Stimulated activated naive CD8-positive, alpha-beta T cell treated with anti-CD3 and anti-CD28 coated beads, Interleukin-15, Interleukin-2, amounts not matched to agents 100 U/mL and 50 U/mL, for 24 hours (primary cell): Measurements from ENCODE around the gene EHBP1.
A peak's percentile ranks its signal among the peaks of the same experiment; 100 is the strongest.

ENCODE experiments used
- ATAC-seq: fragments of 150-1000 bp; cut with Tn5 transposase; one replicate; pipeline ENCODE4 v1.10.0; 2021
- DNase-seq: peaks from one replicate; pipeline ENCODE4 v3.0.0; 2021

The EHBP1 gene

DNA sequence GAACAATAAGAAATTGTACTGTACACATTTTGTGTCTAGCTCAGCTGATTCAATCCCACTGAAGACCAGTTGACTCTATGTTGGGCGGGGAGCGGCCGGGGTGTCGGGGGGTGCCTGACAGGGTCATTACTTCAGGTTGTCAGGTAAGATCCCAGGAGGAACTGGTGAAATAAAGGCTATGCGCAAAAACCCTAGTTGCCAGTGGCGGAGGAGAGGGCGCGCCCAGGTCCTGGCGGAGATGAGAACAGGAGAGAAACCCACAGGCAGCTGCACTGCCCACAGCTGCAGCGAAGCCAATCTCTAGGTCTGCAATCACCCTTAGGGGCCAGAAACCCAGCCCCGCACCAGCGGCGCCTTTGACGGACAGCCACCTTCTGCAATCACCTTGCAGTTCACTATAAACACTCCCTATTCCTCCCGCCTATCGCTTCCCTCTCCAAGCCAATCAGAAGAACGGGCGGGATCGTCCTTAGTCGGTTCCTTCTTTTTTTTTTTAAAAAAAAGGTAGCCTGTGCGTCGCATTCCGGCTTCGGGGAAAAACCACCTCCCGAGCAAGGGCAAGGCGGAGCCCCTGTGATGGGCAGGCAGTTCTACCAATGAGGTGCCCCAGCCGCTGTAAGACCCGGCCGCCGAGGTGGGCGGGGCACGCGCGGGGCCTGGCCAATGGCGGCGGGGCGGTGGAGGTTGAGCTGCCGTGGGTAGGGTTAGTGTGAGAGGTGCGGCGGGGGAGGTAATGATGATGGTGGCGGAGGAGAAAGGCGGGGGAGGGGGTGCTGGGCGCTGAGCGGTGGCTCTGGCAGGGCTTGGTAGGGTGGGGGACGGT, at the start of gene EHBP1:
Gene EHBP1, plus strand, starts transcription at position 707 of the 823 bp plus-strand sequence. CDS start 1,479 bp downstream, outside the sequence.
- DNase-seq: peak; percentile 98
- ATAC-seq: peak; percentile 97

DNA sequence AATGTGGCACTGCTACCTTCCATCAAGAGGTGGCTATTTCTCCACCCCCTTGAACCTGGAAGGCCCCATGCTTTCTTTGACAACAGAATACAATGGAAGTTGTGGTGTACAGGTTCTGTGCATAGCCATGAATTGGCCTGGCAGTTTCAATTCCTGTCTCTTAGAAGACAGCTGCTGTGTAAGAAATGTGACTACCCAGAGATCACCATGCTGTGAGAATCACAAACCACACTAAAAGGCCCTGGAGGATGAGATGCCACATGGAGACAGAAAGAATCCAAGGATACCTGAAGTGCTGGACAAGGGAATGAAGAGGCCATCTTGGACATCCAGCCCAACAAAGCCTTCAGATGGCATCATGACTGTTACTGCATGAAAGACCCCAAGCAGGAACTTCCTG, 47.7 kb upstream of the EHBP1 start:
- DNase-seq (no peak), ATAC-seq (no peak)

DNA sequence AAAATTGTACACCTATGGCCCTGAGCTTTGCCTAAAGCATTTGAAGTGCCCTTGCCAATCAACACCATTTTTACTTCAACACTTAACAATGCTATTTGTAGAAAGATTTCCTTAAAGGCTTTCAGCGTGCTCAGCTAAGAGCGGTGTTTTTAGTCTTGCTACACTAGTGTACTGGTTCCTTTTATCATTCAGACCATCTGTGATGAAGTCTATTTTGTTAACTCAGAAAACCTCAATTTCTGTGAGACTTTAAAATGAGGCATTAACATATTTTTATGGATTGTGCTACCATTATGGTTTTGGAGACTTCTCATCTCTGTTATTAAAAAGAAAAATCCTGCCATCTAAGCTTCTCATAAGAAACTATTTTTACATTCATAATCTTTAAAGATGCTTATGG, 46.6 kb upstream of the EHBP1 start:
- ATAC-seq (no peak), DNase-seq (no peak)

DNA sequence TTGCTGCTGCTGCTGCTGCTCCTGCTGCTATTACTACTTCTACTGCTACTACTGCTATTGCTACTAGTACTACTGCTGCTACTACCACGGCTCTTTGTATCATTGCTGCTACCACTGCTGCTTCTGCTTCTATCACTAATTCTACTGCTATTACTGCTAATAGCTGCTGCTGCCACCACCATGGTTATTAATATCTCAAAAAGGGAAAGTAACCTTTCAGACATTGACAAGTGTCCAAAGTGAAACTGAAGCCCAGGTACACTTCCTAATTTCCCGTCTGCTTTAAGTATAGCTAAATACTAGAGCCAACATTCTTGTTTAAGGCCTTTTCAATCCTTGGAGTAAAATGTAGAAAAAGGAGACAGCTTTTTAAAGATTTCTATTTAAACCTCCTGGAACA, 45.4 kb upstream of the EHBP1 start:
- no peak for DNase-seq
- no peak for ATAC-seq

DNA sequence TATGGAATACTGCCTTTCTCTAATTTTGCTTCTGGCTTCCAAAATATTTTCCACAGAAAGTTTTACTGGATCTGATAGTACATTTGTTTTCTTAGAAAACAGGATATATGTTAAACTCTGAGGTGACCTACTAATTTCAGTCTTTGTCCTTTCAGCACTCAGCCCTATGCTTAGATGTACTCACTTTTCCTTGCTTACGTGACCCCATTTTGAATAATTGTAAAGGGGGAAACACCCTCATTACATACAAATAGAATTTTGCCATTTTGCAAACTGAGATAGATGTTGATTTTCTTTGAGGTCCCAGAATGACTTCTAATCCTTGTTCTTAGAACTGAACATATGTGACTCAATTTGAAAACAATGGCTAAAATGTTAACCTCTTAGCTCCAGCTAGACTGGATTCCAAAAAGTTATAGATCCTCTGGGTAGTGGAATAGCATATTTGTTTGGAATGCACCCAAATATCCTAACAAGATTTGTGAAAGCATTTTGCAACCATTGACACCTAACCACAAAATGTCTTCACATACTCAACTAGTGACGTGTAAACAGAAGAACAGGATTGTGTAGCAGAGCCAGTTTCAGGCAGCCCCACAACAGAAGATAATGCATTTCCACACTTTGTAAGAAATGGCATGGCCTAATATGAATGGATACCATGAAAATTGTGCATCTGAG, 44.8 kb upstream of the EHBP1 start:
- ATAC-seq: no peak
- no peak for DNase-seq

DNA sequence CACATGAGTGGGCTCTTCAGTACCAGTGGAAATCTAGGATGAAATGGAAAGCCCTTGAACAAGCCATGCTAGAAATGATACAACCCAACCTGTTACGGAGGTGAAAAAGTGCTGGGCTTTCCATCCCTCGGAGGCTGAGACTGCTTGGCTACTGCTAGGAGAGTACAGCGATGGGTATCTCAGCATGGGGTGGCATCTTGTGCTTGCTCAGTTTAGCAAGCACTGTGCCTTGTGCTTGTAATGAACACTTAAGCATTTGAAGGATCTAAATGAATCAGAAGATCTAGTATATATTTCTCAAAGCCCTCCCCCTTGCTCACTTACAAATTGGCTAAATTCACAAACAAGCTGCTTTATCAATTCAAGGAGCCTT, 44.3 kb upstream of the EHBP1 start:
- ATAC-seq: no peak
- DNase-seq: no peak

DNA sequence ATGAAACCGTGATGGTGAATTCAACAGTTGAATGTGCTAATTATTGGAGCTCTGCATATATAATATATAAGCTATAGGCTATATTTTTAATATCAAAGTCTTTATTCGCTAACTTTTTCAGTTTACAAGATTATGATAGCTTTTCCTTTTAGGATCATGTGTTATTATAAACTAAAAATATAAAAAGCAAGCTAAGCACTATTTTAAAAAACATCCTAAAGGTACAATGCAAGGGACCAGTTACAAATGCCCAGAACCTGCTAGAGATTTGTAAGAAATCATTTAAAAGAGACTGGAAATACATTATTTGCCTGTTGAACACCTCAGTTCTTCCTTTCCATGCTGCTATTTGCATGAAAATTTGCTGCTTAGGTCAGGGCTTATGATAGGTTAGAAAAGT, 43.4 kb upstream of the EHBP1 start:
- no peak for ATAC-seq
- no peak for DNase-seq

DNA sequence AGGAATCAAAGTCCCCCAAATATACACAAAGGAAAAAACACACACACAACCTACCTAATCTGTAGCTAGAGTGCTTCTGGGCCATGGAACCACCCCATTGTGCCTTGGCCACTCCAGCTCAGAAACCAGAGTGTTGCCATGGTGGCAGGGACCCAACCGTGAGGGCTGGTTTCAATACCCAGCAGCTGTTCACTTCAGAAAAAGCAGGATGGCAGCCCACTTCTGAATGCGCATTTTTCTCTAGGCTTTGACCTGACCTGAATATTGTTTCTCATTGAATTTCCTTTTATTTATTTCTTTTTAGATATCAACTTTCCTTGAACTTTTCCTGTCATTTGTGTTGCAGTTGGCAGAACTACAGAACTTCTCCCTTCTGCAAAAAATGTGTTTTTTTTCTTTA, 43.0 kb upstream of the EHBP1 start:
- ATAC-seq: no peak

DNA sequence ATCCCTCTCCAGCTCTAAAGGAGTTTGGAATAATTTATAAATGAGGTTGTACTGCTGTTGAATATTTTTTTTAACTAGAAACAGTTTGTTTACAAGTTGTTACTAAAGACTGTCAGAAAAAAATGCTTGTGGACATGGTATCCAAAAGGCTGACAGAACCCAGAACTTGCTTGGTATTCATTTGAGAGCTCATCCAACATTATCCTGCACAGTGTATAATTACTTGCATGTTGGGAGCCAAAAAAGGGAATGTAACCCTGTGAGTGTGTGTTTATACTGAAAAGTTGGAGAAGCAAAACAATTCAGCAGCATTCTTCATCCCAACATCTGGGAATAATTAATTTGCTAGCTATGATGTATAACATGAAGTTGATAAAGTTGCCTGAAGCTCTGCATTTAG, 42.1 kb upstream of the EHBP1 start:
- DNase-seq: no peak
- no peak for ATAC-seq

More for the DNA sequence above, 43.0 kb upstream of the EHBP1 start:
- DNase-seq: no peak

DNA sequence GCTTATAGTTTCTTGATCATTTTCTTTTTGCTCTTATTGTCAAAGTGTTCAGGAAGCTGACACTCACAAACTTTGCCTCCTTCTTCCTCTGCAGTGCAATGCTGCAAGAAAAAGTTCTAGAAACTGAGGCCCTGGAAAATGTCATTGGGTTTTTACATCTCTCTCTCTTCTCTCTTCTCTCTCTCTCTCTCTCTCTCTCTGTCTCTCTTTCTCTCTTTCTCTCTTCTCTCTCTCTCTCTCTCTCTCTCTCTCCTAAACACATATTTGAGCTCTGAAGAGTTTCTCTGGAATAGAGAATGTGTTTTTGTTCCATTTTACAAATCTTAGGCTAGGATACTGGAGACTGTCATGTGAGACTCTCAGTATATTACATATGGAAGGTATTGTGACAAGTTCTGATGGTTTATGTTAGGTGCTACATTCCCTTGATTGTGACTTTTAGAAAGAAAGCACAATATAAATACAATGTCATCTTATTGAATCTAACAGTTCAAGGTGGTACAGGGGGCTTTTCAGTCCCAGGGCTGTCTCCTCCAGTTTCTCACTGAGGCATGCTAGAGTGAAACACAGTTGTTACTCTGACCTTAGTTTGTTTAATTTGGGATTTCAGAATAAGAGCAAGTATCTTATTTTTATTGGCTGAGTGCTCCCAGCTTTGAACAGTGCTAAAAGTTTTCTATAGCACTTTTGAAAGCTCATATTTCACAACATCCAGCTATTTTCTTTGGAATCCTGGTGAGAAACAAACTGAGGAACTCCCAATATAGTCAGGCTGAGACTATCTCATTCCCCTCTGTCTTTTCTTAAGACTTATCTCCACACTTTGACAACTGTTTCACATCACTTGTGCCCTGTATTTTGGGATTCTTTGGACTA, 41.4 kb upstream of the EHBP1 start:
- DNase-seq (no peak), ATAC-seq (no peak)

DNA sequence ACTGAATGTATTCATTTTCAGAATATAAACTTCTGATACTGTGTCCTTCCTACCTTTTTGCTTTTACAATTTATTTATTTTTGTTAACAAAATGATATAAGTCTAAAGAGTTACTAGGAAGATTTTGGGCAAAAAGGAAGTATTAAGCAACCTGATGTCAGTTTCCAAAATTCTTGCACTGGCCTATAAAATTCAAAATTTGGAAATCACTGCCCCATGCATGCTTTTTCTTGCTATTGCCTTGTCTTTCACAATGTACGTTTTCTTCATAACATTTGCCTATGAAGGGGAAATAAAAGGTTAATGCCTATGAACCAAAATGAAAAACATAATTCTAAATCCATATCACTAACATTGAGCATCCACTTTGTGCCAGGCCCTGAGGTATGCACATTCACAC, 40.1 kb upstream of the EHBP1 start:
- DNase-seq (no peak), ATAC-seq (no peak)

DNA sequence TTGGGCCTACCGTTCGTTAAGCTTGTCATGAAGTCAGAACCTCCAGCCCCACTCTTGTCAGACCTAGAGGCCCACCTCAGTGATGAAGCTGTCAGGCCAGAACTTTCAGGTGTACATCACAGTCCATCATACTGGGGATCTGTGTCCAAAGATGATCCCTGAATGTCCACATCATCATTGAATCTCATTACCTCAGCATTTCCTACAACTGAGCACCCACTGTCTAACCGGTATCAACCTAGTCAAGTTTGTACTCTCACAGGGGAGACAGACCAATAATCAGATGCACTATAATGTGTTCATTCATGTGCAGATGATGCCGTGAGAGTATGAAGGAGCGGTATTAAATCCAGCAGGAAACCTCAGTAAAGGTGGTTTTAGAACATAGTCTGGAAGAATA, 36.3 kb upstream of the EHBP1 start:
- DNase-seq (no peak), ATAC-seq (no peak)

DNA sequence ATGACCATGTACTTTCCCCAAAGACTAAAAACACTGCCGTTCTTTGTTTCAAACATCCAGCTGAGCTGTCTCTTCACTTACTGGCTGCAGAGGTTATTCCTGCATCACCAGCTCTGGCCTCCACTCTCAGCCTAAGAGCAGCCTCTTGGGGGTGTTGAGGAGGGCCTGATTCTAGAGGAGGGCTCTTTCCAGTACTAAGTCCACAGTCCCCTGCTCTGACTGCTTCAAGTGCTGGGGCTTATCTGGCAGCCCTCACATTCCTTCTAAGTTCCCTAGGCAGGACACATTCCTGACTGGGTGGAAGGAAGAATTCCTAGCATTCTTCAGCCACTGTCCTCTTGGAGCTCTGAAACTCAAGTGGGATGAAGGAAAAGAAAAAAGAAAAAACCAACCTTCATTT, 32.9 kb upstream of the EHBP1 start:
- ATAC-seq (no peak), DNase-seq (no peak)

DNA sequence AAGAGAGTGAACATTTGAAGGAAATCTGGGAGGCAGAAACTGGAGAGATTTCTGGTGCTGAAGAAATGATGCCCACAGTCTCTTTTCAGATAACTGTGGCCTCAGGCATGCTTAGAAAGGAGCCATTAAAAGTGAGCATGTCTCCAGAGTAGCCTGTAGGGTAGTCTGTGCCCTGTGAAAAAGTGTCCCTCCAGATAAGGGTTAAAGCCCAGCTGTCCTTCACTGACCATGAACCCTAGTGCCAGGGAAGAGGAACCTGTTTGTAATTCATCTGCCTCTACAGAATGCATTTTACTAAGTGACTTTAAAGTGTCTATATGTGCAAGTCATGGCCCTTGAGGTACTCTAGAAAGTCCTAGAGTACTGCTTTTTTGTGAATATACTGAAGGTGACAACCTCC, 30.5 kb upstream of the EHBP1 start:
- DNase-seq (no peak), ATAC-seq (no peak)

DNA sequence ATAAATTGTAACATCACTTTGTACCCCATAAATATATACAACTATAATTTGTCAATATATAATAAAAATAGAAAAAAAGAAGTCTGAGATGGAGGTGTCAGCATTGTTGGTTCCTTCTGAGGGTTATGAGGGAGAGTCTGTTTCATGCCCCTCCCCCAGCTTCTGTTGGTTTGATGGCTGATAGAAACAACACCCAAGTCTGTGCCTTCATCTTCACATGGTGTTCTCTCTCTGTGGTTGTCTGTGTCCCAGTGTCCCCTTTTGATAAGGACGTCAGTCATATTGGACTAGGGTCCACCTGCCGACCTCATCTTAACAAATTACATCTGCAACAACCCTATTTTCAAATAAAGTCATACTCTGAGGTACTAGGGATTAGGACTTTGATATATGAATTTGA, 20.3 kb upstream of the EHBP1 start:
- ATAC-seq: no peak

DNA sequence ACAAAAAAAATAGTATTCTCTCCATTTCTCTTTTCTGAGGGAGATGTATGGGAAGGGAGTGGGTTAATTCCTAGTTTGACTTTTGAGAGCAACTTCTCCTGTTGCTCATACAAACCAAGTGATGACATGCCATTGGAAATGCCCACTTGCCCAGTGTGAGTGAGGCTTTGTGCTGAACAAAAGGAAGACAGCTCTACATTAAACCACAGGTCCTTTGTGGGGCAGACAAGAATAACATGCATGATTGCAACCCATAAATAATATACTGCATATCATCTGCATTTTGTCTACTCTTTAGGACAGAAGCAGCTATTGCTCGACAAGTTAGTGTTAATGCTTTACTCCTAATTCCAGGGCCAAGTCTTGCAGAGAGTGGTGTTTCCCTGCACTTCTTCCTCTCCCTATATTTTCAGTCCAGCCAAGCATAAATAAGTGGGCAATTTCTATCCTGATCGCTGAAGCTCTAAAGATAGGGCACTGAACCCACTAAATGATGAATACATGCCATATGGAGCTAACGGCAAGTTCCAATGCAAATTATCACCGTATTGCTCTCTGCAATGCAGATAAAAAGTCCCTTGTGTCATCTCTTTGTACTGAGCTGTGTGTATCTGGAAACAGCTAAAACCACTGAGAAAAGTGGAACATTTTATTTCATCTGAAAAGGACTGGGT, 19.4 kb upstream of the EHBP1 start:
- ATAC-seq: no peak
- no peak for DNase-seq

More for the DNA sequence above, 20.3 kb upstream of the EHBP1 start:
- no peak for DNase-seq

DNA sequence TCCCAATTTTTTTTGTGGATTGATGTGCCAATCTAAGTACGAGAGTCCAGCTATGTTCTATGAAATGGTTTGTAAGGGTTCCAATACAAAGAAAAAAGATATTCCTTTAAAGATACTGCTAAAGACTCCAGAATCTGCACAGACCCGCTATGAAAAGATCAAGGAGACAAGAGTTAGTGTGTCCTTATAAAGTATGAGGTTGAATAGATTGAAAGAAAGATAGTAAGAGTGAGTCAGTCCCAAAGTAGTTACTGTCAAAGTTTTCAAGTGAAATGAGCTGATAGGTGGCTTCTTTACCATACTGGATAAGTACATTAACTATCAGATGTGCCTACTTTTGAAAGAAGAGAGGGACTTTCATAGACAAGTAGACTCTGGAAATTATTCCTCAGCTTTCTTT, 17.9 kb upstream of the EHBP1 start:
- ATAC-seq (no peak), DNase-seq (no peak)

DNA sequence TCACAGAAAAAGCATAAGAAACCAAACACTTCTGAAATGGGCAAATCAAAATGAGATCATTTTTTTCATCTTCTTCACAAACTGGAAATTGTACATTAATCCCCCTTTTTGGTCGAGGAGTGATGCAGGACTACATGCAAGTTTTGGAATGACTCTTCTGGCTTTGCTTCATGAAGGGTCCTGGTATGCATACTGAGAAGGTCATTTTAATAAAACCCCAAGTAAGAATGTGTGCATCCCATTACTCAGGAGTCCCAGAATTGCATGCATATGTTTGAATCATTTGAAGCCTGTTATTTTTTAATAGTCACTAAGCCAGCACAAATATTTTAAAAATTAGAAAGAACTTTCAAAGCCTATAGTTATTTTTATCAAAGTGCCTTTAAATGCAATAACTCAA, 16.7 kb upstream of the EHBP1 start:
- no peak for ATAC-seq
- DNase-seq: no peak

DNA sequence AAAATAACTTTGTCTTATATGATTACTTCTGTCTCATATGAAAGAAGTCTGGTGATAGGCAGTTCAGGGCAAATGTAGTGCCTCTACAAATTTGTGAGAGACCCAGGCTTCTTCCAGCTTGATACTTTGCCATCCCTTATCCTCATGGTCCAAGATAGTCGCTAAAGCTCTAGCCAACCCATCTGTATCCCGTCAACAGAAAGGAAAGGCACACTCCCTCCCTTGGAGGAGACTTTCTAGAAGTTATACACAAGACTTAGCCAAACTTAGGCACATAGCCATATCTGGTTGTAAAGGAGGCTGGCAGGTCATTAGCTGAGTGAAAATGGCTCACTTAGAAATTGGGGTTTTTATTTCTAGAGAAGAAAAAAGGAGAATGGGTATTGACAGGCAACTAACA, 14.3 kb upstream of the EHBP1 start:
- no peak for DNase-seq
- no peak for ATAC-seq

DNA sequence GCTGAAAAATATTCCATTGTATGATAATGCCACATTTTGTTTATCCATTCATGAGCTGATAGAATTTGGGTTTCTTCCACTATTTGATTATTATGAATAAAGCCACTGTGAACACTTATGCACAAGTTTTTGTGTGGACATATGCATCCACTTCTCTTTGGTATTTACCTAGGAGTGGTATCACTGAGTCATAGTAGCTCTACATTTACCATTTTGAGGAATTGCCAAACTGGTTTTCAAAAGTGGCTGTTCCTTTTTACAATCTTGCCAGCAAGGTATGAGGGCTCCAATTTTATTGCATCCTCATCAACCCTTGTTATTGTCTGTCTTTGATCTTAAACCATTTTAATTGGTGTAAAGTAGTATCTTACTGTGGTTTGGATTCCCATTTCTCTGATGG, 13.3 kb upstream of the EHBP1 start:
- DNase-seq (no peak), ATAC-seq (no peak)

DNA sequence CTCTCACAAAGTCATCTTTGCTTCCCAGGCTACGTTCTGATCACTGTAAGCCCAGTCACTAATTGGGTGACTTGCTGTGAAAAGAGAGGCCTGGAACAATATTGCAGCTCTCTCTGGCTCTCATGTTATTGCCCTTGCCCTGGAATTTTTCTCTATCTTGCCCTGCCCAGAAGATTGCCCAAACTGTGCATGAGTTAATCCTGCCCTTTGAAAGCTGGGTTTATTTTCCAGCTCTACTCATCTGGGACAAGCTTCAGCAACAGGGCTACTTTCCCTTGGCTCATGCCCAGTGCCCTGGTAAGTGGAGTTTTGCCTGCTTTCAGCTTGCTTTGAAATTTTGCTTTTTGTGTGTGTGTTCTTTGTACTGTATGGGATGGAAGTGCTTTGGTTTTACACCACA, 6.9 kb upstream of the EHBP1 start:
- ATAC-seq: no peak

DNA sequence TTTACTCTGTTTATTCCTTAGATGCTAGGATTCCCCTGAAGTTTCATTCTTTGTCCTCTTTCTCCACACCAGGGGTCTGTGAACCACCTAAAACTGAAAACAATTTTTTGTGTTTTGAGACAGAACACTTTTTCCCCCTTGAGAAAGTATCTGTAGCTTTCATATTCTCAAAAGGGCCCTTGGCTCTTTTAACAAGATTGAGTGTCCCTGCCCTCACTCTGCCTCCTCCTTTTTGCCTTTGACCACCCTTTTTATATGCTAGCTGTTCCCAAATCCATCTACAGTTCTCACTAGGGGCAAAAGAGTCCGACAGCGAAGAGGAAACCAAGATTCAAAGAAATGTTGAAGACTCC, 883 bp upstream of the EHBP1 start:
- DNase-seq: no peak
- ATAC-seq: no peak

More for the DNA sequence above, 6.9 kb upstream of the EHBP1 start:
- no peak for DNase-seq
